Keratinocyte (primary cell): ENCODE data around the gene DSCAML1. TPM values are rescaled to one million over a fixed set of nuclear protein-coding genes. Genes with fewer than 3 reads are reported as not detected.

Experiments
- DNase-seq: peaks from one replicate; pipeline ENCODE4 v3.0.0-alpha.2; 2011; ENCODE audit warnings: low read depth, missing footprints, low spot score
- FAIRE-seq: peaks from 2 replicates; lab custom pipeline; 2011; peaks lifted over from hg19 to GRCh38; lab: Jason Lieb, UNC
- H2AFZ ChIP-seq: 2 replicates; pipeline ENCODE4 v1.6.0; 2012; ENCODE audit warnings: low read length, control low read depth, inconsistent platforms; ENCODE audit not compliant: control insufficient read depth
- H3K27ac ChIP-seq: 2 replicates; pipeline ENCODE4 v1.5.1; 2011; ENCODE audit warnings: low read length; ENCODE audit not compliant: control insufficient read depth, insufficient read depth
- H3K27me3 ChIP-seq: 3 replicates; pipeline ENCODE4 v1.6.0; 2011; ENCODE audit warnings: low read length; ENCODE audit not compliant: control insufficient read depth, insufficient read depth; ENCODE audit errors: extremely low read depth
- H3K36me3 ChIP-seq, 2 experiments: 2 replicates in 1 of 2; 3 replicates in 1 of 2; pipeline ENCODE4 v1.5.1; 2011; ENCODE audit warnings: low read length in 2 of 2, mild to moderate bottlenecking in 1 of 2; ENCODE audit not compliant: control insufficient read depth in 2 of 2, insufficient read depth in 2 of 2; ENCODE audit errors: extremely low read depth in 1 of 2
- H3K4me1 ChIP-seq: 3 replicates; pipeline ENCODE4 v1.5.1; 2011; ENCODE audit warnings: low read length; ENCODE audit not compliant: control insufficient read depth, insufficient read depth; ENCODE audit errors: extremely low read depth
- H3K4me2 ChIP-seq: 3 replicates; pipeline ENCODE4 v1.6.0; 2011; ENCODE audit warnings: low read depth, low read length; ENCODE audit not compliant: control insufficient read depth, insufficient read depth; ENCODE audit errors: extremely low read depth
- H3K4me3 ChIP-seq, 3 experiments: fragments of 200-600 bp in 1 of 3; sonication (generic) in 1 of 3; 2 replicates in 2 of 3; 3 replicates in 1 of 3; pipeline ENCODE4 v1.5.1; 2011 to 2016; ENCODE audit warnings: low read length in 3 of 3, mild to moderate bottlenecking in 3 of 3, control low read depth in 2 of 3, inconsistent platforms in 1 of 3, low read depth in 1 of 3, mixed read lengths in 1 of 3, mixed run types in 1 of 3, moderate library complexity in 1 of 3; ENCODE audit not compliant: control insufficient read depth in 2 of 3, insufficient read depth in 2 of 3; ENCODE audit errors: extremely low read depth in 1 of 3
- H3K79me2 ChIP-seq: 2 replicates; pipeline ENCODE4 v1.6.0; 2012; ENCODE audit warnings: low read length; ENCODE audit not compliant: control insufficient read depth, insufficient read depth
- H3K9ac ChIP-seq: 3 replicates; pipeline ENCODE4 v1.6.0; 2011; ENCODE audit warnings: low read length; ENCODE audit not compliant: control insufficient read depth, insufficient read depth; ENCODE audit errors: extremely low read depth
- H3K9me1 ChIP-seq: 3 replicates; pipeline ENCODE4 v1.6.0; 2011; ENCODE audit warnings: low read length; ENCODE audit not compliant: control insufficient read depth, insufficient read depth; ENCODE audit errors: extremely low read depth
- H3K9me3 ChIP-seq: 2 replicates; pipeline ENCODE4 v1.5.1; 2012; ENCODE audit warnings: low read depth, low read length; ENCODE audit not compliant: control insufficient read depth
- H4K20me1 ChIP-seq: 3 replicates; pipeline ENCODE4 v1.6.0; 2011; ENCODE audit warnings: low read length; ENCODE audit not compliant: control insufficient read depth, insufficient read depth; ENCODE audit errors: extremely low read depth
- EZH2 ChIP-seq: IDR thresholded peaks from one replicate; pipeline ENCODE4 v1.6.1; 2012; ENCODE audit warnings: inconsistent platforms, mild to moderate bottlenecking, low read length, moderate library complexity
- dilution Hi-C: fragments of 300-500 bp; cut with MboI; formaldehyde crosslinking; loops from one replicate; pipeline ENCODE4 v1.7.0; 2020; ENCODE audit warnings: low sequenced_read_pairs; ENCODE audit not compliant: extremely low pct_ligation_motif_present
- polyA plus RNA-seq, 5 experiments: library from polyadenylated mRNA; depleted of rRNA in 3 of 5; stranded (reverse) in 3 of 5; stranded (forward) in 1 of 5; unstranded in 1 of 5; fragments of >200 nt; gene quantifications; 1 replicate in 1 of 5; 2 replicates in 3 of 5; 3 replicates in 1 of 5; pipeline versions ENCODE4 v1.2.1 to v1.2.3, GENCODE V29; 2011 to 2012; ENCODE audit warnings: missing spikeins in 2 of 5, low read depth in 1 of 5, low replicate concordance in 1 of 5
- TF ChIP-seq, protein P1 (sequence below), 3 experiments: IDR thresholded peaks in 1 of 3; conservative IDR thresholded peaks in 1 of 3; optimal IDR thresholded peaks in 1 of 3; 2 replicates in 2 of 3; 3 replicates in 1 of 3; pipeline versions ENCODE3 to v1.5.1; 2011; ENCODE audit warnings: low read length in 3 of 3, mild to moderate bottlenecking in 3 of 3, moderate library complexity in 2 of 3, control low read depth in 1 of 3, inconsistent platforms in 1 of 3; ENCODE audit not compliant: insufficient read depth in 2 of 3; ENCODE audit errors: extremely low read depth in 1 of 3

The DSCAML1 gene
- polyA plus RNA-seq, 1 donor (not counting 4 experiments of a cell fraction or from before 2014, with no cell fraction given), result not detected

- TF ChIP-seq, protein P1, sequence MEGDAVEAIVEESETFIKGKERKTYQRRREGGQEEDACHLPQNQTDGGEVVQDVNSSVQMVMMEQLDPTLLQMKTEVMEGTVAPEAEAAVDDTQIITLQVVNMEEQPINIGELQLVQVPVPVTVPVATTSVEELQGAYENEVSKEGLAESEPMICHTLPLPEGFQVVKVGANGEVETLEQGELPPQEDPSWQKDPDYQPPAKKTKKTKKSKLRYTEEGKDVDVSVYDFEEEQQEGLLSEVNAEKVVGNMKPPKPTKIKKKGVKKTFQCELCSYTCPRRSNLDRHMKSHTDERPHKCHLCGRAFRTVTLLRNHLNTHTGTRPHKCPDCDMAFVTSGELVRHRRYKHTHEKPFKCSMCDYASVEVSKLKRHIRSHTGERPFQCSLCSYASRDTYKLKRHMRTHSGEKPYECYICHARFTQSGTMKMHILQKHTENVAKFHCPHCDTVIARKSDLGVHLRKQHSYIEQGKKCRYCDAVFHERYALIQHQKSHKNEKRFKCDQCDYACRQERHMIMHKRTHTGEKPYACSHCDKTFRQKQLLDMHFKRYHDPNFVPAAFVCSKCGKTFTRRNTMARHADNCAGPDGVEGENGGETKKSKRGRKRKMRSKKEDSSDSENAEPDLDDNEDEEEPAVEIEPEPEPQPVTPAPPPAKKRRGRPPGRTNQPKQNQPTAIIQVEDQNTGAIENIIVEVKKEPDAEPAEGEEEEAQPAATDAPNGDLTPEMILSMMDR (optimal IDR thresholded peaks at IDR 0.05 in 1 of 3, IDR thresholded peaks at IDR 0.05 in 1 of 3, conservative IDR thresholded peaks at IDR 0.05 in 1 of 3; ENCODE audit: extremely low read depth in 1 of 3, insufficient read depth in 2 of 3, low read length in 3 of 3), result no peak
- TF ChIP-seq EZH2, result no peak
- H2AFZ ChIP-seq, result no peak overlapping the region
- no peak overlapping the region for H3K27ac ChIP-seq
- no peak overlapping the region for H3K9ac ChIP-seq
- H3K4me3 ChIP-seq, result no peak overlapping the region
- FAIRE-seq (no peak), DNase-seq (no peak)
- no peaks in the 10 kb centered on the region for H3K4me1 ChIP-seq
- no peaks in the 10 kb centered on the region for H3K36me3 ChIP-seq
- no peaks in the 10 kb centered on the region for H3K9me3 ChIP-seq
- H3K4me2 ChIP-seq, result no peak overlapping the region
- H4K20me1 ChIP-seq, result no peaks in the 10 kb centered on the region
- H3K9me1 ChIP-seq, result no peaks in the 10 kb centered on the region
- H3K27me3 ChIP-seq, result no peaks in the 10 kb centered on the region
- dilution Hi-C loops, result no loop called here
- no peaks in the 10 kb centered on the region for H3K79me2 ChIP-seq
These were observed 28.5 kb downstream of the DSCAML1 start for GRCh38 chr11:117768506-117768905.

DNA sequence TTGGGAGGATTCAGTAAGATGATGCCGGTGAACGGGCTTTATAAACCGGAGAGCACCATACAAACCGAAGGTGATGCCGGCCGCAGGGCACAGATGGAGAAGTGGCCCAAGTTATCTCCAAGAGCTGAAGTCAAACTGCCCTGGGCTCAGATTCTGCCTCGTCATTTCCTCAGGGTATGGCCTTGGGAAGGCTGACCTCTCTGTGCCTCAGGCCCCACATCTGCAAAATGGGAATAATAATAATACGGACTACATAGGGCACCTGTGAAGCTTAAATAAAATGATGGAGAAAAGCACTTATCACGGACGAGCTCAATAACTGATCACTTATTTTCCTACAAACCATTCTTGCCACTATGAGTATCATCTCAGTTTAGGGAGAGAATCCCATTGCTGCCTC is 29.9 kb downstream of the DSCAML1 start:
- Histone ChIP-seq H3K4me3 (no peak overlapping the region), H3K9me3 (no peaks in the 10 kb centered on the region), H3K27me3 (no peaks in the 10 kb centered on the region), H3K9me1 (no peaks in the 10 kb centered on the region), H3K4me2 (no peak overlapping the region), H3K9ac (no peak overlapping the region), H3K79me2 (no peaks in the 10 kb centered on the region), H2AFZ (no peak overlapping the region), H3K4me1 (no peaks in the 10 kb centered on the region), H3K36me3 (no peaks in the 10 kb centered on the region), H3K27ac (no peak overlapping the region), H4K20me1 (no peaks in the 10 kb centered on the region)
- FAIRE-seq (no peak), DNase-seq (no peak)
- TF ChIP-seq, protein P1 (optimal IDR thresholded peaks at IDR 0.05 in 1 of 3, IDR thresholded peaks at IDR 0.05 in 1 of 3, conservative IDR thresholded peaks at IDR 0.05 in 1 of 3; ENCODE audit: extremely low read depth in 1 of 3, insufficient read depth in 2 of 3, low read length in 3 of 3), result no peak
- no peak for TF ChIP-seq EZH2
- dilution Hi-C loops, result no loop called here
